ENCODE measurements around the gene KIF19.

- TF ChIP-seq MTA2 (IDR thresholded peaks at IDR 0.05; ENCODE audit: low read depth), result no peak
- no peak for TF ChIP-seq NR2C2 (IDR thresholded peaks at IDR 0.05; ENCODE audit: borderline replicate concordance, control insufficient read depth, insufficient read length, low read depth)
- no peak for TF ChIP-seq TCF7 (IDR thresholded peaks at IDR 0.05; ENCODE audit: borderline replicate concordance)
- TF ChIP-seq CTCF (IDR thresholded peaks at IDR 0.05 in 2 of 3, conservative IDR thresholded peaks at IDR 0.05 in 1 of 3; ENCODE audit: control insufficient read depth in 2 of 3, extremely low read depth in 1 of 3, insufficient read depth in 1 of 3, low read depth in 3 of 3, low read length in 3 of 3), result no peak
- TF ChIP-seq BCL3 (IDR thresholded peaks at IDR 0.05; ENCODE audit: borderline replicate concordance, insufficient read depth, low read depth, low read length, poor library complexity, severe bottlenecking), result no peak
These were observed 29.0 kb downstream of the KIF19 start for GRCh38 chr17:74355065-74355464.
